ENCODE results near the gene THEM5. TPM values are rescaled to one million over a fixed set of nuclear protein-coding genes. Genes with fewer than 3 reads are reported as not detected.

The THEM5 gene
- polyA plus RNA-seq, 3 donors: not detected

- H3K27ac ChIP-seq (ENCODE audit: low read depth in 1 of 2, low read length in 2 of 2): no peak overlapping the region
- no peak overlapping the region for H3K4me3 ChIP-seq (replicated peaks in 1 of 3; ENCODE audit: low read depth in 2 of 3, low read length in 3 of 3)
- no peak overlapping the region for H3K4me2 ChIP-seq (replicated peaks; ENCODE audit: extremely low read depth, low read length, poor library complexity, severe bottlenecking)
- no peaks in the 10 kb centered on the region for H3K36me3 ChIP-seq (replicated peaks in 1 of 2; ENCODE audit: control insufficient read depth in 1 of 2, insufficient read depth in 2 of 2, low read length in 2 of 2)
- Mint-ChIP-seq H3K27ac (no peak overlapping the region), H3K9me3 (peaks cover 0 to 21% (median 14%) of the 10 kb centered on the region in 7 donors), H3K4me3 (peak overlapping the region in 1 of 2 donors; percentile 91), H3K4me1 (peaks cover 41% of the 10 kb centered on the region), H3K27me3 (ENCODE audit: low read depth in 3 of 3) (peaks cover 54 to 80% (median 67%) of the 10 kb centered on the region in 3 donors), H3K36me3 (peaks cover 6 to 13% of the 10 kb centered on the region in 2 donors)
- intact Hi-C loops (cut with micrococcal nuclease): no loop called here
- no peak overlapping the region for H2AFZ ChIP-seq (ENCODE audit: insufficient read depth, low read depth, low read length, poor library complexity, severe bottlenecking)
- H3K27me3 ChIP-seq (ENCODE audit: control insufficient read depth in 2 of 2, insufficient read depth in 2 of 2, low read length in 2 of 2): peaks cover 50 to 72% of the 10 kb centered on the region in 2 donors
- H3K4me1 ChIP-seq (ENCODE audit: control insufficient read depth in 1 of 2, insufficient read depth in 2 of 2, low read length in 2 of 2): peaks cover 25 to 48% of the 10 kb centered on the region in 2 donors
- no peak for DNase-seq
- no peaks in the 10 kb centered on the region for H4K20me1 ChIP-seq (ENCODE audit: insufficient read depth, low read length)
- H3K79me2 ChIP-seq (ENCODE audit: insufficient read depth, low read length): no peaks in the 10 kb centered on the region
- no peak for TF ChIP-seq CTCF (IDR thresholded peaks at IDR 0.05)
- H3K9ac ChIP-seq (ENCODE audit: insufficient read depth, low read length, poor library complexity, severe bottlenecking): peak overlapping the region; percentile 15
- H3K9me3 ChIP-seq (replicated peaks in 1 of 2; ENCODE audit: control insufficient read depth in 1 of 2, insufficient read depth in 1 of 2, low read length in 2 of 2): peaks cover 0 to 22% of the 10 kb centered on the region in 2 donors
Observed at GRCh38 chr1:151840421-151840820, 13.1 kb downstream of the THEM5 start.

- peaks cover 0 to 21% (median 14%) of the 10 kb centered on the region in 7 donors for H3K9me3 Mint-ChIP-seq
- Histone ChIP-seq H3K4me1 (ENCODE audit: control insufficient read depth in 1 of 2, insufficient read depth in 2 of 2, low read length in 2 of 2) (peaks cover 32 to 55% of the 10 kb centered on the region in 2 donors), H4K20me1 (ENCODE audit: insufficient read depth, low read length) (no peaks in the 10 kb centered on the region), H3K9ac (ENCODE audit: insufficient read depth, low read length, poor library complexity, severe bottlenecking) (peak within 1 kb of the TSS; percentile 36), H2AFZ (ENCODE audit: insufficient read depth, low read depth, low read length, poor library complexity, severe bottlenecking) (peak within 1 kb of the TSS; percentile 74), H3K9me3 (replicated peaks in 1 of 2; ENCODE audit: control insufficient read depth in 1 of 2, insufficient read depth in 1 of 2, low read length in 2 of 2) (peaks cover 0 to 22% of the 10 kb centered on the region in 2 donors), H3K27ac (ENCODE audit: low read depth in 1 of 2, low read length in 2 of 2) (no peak within 1 kb of the TSS), H3K4me3 (replicated peaks in 1 of 3; ENCODE audit: low read depth in 2 of 3, low read length in 3 of 3) (peak within 1 kb of the TSS in 2 of 3 experiments; percentile 13 to 68), H3K36me3 (replicated peaks in 1 of 2; ENCODE audit: control insufficient read depth in 1 of 2, insufficient read depth in 2 of 2, low read length in 2 of 2) (no peaks in the 10 kb centered on the region), H3K79me2 (ENCODE audit: insufficient read depth, low read length) (no peaks in the 10 kb centered on the region), H3K27me3 (ENCODE audit: control insufficient read depth in 2 of 2, insufficient read depth in 2 of 2, low read length in 2 of 2) (peaks cover 47 to 69% of the 10 kb centered on the region in 2 donors), H3K4me2 (replicated peaks; ENCODE audit: extremely low read depth, low read length, poor library complexity, severe bottlenecking) (peak within 1 kb of the TSS; percentile 76)
- intact Hi-C loops (cut with micrococcal nuclease): loop anchor here in 1 of 2 donors (5.0 kb wide), 1 partner anchor 302 kb away; no protein-coding TSS in a partner anchor
- H3K27ac Mint-ChIP-seq: no peak within 1 kb of the TSS
- peaks cover 47% of the 10 kb centered on the region for H3K4me1 Mint-ChIP-seq
- no peak for TF ChIP-seq CTCF (IDR thresholded peaks at IDR 0.05)
- 1% methylated on average over 40 of the region's 47 CpGs for WGBS (ENCODE audit: insufficient coverage)
- H3K27me3 Mint-ChIP-seq (ENCODE audit: low read depth in 3 of 3): peaks cover 52 to 79% (median 67%) of the 10 kb centered on the region in 3 donors
- peak within 1 kb of the TSS; percentile 72 to 91 for H3K4me3 Mint-ChIP-seq
- peak in 1 of 3 donors; percentile 29 for DNase-seq
- H3K36me3 Mint-ChIP-seq: peaks cover 6 to 13% of the 10 kb centered on the region in 2 donors
Observed at GRCh38 chr1:151839457-151840403, 13.8 kb downstream of the THEM5 start, which contains the start of gene C2CD4D. TSS of gene C2CD4D (minus strand) at chr1:151839820. CDS start at chr1:151838989, 831 bp downstream.
